GM21360 (cell line): ENCODE data around the gene EFS.
A peak's percentile ranks its signal among the peaks of the same experiment; 100 is the strongest.
"Not testable (repeated sequence)": the region's sequence is repeated elsewhere in the genome, so short reads cannot be mapped to it uniquely, and the experiment has no call there.

Experiments
- ATAC-seq: cut with Tn5 transposase; IDR thresholded peaks from one replicate; pipeline ENCODE4 v1.9.1; 2021; ENCODE audit warnings: mild to moderate bottlenecking, moderate library complexity; ENCODE audit not compliant: unreplicated experiment

EFS gene

GRCh38 chr14:23327947-23328744 lies 36.8 kb downstream of the EFS start:
- no peak for ATAC-seq

GRCh38 chr14:23326491-23327332 lies 38.3 kb downstream of the EFS start:
- no peak for ATAC-seq

DNA sequence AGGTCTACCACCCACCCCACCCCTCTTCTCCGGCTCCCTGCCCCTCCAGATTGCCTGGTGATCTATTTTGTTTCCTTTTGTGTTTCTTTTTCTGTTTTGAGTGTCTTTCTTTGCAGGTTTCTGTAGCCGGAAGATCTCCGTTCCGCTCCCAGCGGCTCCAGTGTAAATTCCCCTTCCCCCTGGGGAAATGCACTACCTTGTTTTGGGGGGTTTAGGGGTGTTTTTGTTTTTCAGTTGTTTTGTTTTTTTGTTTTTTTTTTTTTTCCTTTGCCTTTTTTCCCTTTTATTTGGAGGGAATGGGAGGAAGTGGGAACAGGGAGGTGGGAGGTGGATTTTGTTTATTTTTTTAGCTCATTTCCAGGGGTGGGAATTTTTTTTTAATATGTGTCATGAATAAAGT lies 39.2 kb downstream of the EFS start:
- not testable (repeated sequence) for ATAC-seq

GRCh38 chr14:23324993-23325392 lies 40.0 kb downstream of the EFS start:
- no peak for ATAC-seq

GRCh38 chr14:23324455-23324846 lies 40.5 kb downstream of the EFS start:
- no peak for ATAC-seq

DNA sequence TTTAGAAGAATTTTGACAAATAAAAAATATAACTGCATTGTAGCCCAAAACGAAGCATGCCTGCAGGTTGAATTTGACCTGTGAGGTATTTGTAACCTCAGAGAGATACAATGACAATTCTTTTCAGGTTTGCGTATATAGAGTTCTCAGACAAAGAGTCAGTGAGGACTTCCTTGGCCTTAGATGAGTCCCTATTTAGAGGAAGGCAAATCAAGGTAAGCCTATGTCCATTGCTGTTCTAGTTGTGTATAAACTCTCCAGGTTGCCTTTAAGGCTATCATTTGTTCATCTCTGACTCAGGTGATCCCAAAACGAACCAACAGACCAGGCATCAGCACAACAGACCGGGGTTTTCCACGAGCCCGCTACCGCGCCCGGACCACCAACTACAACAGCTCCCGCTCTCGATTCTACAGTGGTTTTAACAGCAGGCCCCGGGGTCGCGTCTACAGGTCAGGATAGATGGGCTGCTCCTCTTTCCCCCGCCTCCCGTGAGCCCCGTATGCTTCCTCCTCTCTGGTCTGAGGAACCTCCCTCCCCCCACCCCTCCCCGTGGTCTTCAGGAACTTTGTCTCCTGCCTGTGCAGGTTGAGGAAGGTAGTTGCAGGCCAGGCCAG lies 41.0 kb downstream of the EFS start:
- ATAC-seq = no peak

GRCh38 chr14:23322568-23323517 lies 42.1 kb downstream of the EFS start:
- no peak for ATAC-seq

GRCh38 chr14:23321572-23322547 lies 43.1 kb downstream of the EFS start:
- ATAC-seq = no peak

GRCh38 chr14:23320584-23321571 lies 44.1 kb downstream of the EFS start, which contains the start of gene PABPN1:
Gene PABPN1 (plus strand): TSS chr14:23321457. CDS start chr14:23321470, 13 bp downstream.
- peak; percentile 84 for ATAC-seq

GRCh38 chr14:23319746-23320583 lies 45.0 kb downstream of the EFS start:
- no peak for ATAC-seq

DNA sequence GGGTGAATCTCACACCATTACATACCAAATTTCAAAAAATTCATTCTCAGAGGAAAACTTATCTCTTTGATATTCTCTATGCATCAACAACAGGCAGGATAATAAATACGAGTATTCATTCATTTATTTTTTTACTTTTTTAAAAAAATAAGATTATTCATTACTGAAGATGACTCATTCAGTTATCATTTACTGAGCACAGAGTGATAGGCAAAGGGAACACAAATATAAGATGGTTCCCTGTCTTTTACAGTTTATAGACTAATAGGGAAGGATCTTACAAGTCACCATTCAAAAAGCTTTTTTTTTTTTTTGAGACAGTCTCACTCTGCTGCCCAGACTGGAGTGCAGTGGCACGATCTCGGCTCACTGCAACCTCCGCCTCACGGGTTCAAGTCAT lies 48.7 kb downstream of the EFS start:
- ATAC-seq = no peak

DNA sequence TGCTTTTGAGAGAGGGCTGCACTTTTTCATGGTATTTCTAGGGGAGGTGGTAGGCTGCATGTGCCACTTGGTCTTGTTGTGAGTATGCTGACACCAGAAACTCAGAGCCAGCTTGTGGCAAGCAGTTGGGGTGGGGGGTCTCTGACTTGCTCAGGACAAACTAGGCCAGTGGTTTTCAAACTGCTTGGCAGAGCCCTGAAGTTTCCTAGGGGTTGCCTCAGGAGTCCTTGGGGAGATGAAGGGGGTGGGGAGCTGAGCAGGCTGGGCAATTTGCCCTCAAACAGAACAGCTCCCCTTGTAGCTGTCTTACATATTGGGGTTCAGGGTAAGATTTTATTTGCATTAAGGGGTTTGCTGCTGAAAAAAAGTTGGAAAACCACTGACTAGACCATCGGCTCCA lies 54.4 kb downstream of the EFS start:
- ATAC-seq = no peak

- no peak for ATAC-seq
Observed at GRCh38 chr14:23308721-23309445, 56.1 kb downstream of the EFS start.

- ATAC-seq = no peak
Observed at GRCh38 chr14:23307687-23308644, 57.0 kb downstream of the EFS start.

- no peak for ATAC-seq
Observed at GRCh38 chr14:23307146-23307530, 57.8 kb downstream of the EFS start.
